ENCODE measurements around the gene YJEFN3.

YJEFN3 gene

GRCh38 chr19:19548915-19549759 lies 20.4 kb downstream of the YJEFN3 start:
- in situ Hi-C loops (cut with MboI; ENCODE audit: low sequenced_read_pairs), result loop anchor here (10.0 to 25.0 kb wide), 2 partner anchors 96 to 738 kb away; partner anchors contain the start of gene GMIP

- in situ Hi-C loops (cut with MboI; ENCODE audit: low sequenced_read_pairs), result loop anchor here (10.0 to 25.0 kb wide), 2 partner anchors 95 to 737 kb away; partner anchors contain the start of gene GMIP
Observed at GRCh38 chr19:19549804-19550464, 21.2 kb downstream of the YJEFN3 start.

- in situ Hi-C loops (cut with MboI; ENCODE audit: low sequenced_read_pairs), result no loop called here
Observed at GRCh38 chr19:19550485-19550929, 21.8 kb downstream of the YJEFN3 start.

- in situ Hi-C loops (cut with MboI; ENCODE audit: low sequenced_read_pairs), result no loop called here
Observed at GRCh38 chr19:19550972-19551852, 22.5 kb downstream of the YJEFN3 start.

- in situ Hi-C loops (cut with MboI; ENCODE audit: low sequenced_read_pairs), result no loop called here
Observed at GRCh38 chr19:19551853-19552192, 23.1 kb downstream of the YJEFN3 start.

- in situ Hi-C loops (cut with MboI; ENCODE audit: low sequenced_read_pairs), result no loop called here
Observed at GRCh38 chr19:19552798-19553197, 24.1 kb downstream of the YJEFN3 start.

GRCh38 chr19:19553670-19554069 lies 25.0 kb downstream of the YJEFN3 start:
- in situ Hi-C loops (cut with MboI; ENCODE audit: low sequenced_read_pairs), result no loop called here

GRCh38 chr19:19554074-19555023 lies 25.6 kb downstream of the YJEFN3 start:
- in situ Hi-C loops (cut with MboI; ENCODE audit: low sequenced_read_pairs), result no loop called here

GRCh38 chr19:19558055-19558454 lies 29.3 kb downstream of the YJEFN3 start:
- in situ Hi-C loops (cut with MboI; ENCODE audit: low sequenced_read_pairs), result no loop called here

GRCh38 chr19:19558636-19559035 lies 29.9 kb downstream of the YJEFN3 start:
- in situ Hi-C loops (cut with MboI; ENCODE audit: low sequenced_read_pairs), result no loop called here

- in situ Hi-C loops (cut with MboI; ENCODE audit: low sequenced_read_pairs), result no loop called here
Observed at GRCh38 chr19:19559931-19560330, 31.2 kb downstream of the YJEFN3 start.

- in situ Hi-C loops (cut with MboI; ENCODE audit: low sequenced_read_pairs), result no loop called here
Observed at GRCh38 chr19:19561946-19562664, 33.4 kb downstream of the YJEFN3 start.

GRCh38 chr19:19562665-19563347 lies 34.1 kb downstream of the YJEFN3 start:
- in situ Hi-C loops (cut with MboI; ENCODE audit: low sequenced_read_pairs), result no loop called here

GRCh38 chr19:19563348-19563848 lies 34.7 kb downstream of the YJEFN3 start:
- in situ Hi-C loops (cut with MboI; ENCODE audit: low sequenced_read_pairs), result no loop called here

- in situ Hi-C loops (cut with MboI; ENCODE audit: low sequenced_read_pairs), result no loop called here
Observed at GRCh38 chr19:19566306-19566705, 37.6 kb downstream of the YJEFN3 start.

GRCh38 chr19:19567391-19567790 lies 38.7 kb downstream of the YJEFN3 start:
- in situ Hi-C loops (cut with MboI; ENCODE audit: low sequenced_read_pairs), result no loop called here

GRCh38 chr19:19568802-19569756 lies 40.4 kb downstream of the YJEFN3 start:
- in situ Hi-C loops (cut with MboI; ENCODE audit: low sequenced_read_pairs), result no loop called here
